ENCODE data around the gene ST3GAL5.

- no peak for TF ChIP-seq CTCF (IDR thresholded peaks at IDR 0.05)
- TF ChIP-seq POLR2A (IDR thresholded peaks at IDR 0.05): no peak
Measured at GRCh38 chr2:85926526-85926925, 37.7 kb upstream of the ST3GAL5 start.
